ENCODE data around the gene AP4B1.

DNA sequence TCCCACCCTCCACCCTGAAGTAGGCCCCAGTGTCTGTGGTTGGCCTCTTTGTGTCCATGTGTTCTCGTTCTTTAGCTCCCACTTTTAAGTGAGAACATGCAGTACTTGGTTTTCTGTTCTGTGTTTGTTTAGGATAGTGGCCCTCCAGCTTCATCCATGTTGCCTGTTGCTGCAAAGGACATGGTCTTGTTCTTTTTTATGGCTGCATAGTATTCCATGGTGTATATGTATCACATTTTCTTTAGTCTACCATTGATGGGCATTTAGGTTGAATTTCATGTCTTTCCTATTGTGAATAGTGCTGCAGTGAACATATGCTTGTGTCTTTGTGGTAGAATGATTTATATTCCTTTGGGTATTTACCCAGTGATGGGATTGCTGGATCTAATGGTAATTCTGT is 30.6 kb upstream of the AP4B1 start:
- TF ChIP-seq, protein P1, sequence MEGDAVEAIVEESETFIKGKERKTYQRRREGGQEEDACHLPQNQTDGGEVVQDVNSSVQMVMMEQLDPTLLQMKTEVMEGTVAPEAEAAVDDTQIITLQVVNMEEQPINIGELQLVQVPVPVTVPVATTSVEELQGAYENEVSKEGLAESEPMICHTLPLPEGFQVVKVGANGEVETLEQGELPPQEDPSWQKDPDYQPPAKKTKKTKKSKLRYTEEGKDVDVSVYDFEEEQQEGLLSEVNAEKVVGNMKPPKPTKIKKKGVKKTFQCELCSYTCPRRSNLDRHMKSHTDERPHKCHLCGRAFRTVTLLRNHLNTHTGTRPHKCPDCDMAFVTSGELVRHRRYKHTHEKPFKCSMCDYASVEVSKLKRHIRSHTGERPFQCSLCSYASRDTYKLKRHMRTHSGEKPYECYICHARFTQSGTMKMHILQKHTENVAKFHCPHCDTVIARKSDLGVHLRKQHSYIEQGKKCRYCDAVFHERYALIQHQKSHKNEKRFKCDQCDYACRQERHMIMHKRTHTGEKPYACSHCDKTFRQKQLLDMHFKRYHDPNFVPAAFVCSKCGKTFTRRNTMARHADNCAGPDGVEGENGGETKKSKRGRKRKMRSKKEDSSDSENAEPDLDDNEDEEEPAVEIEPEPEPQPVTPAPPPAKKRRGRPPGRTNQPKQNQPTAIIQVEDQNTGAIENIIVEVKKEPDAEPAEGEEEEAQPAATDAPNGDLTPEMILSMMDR (IDR thresholded peaks at IDR 0.05) = no peak
- TF ChIP-seq POLR2A (IDR thresholded peaks at IDR 0.05) = no peak

Measured in lower leg skin (tissue), 3 donors.